Activated T-cell treated with anti-CD3 and anti-CD28 coated beads for 24 hours (primary cell): ENCODE results near the gene ZSCAN22.

Source experiments
- DNase-seq: peaks from one replicate; pipeline ENCODE4 v3.0.0-alpha.2; 2020; ENCODE audit warnings: low read depth

ZSCAN22 gene

GRCh38 chr19:58351990-58352755 lies 25.4 kb downstream of the ZSCAN22 start:
- no peak for DNase-seq

DNA sequence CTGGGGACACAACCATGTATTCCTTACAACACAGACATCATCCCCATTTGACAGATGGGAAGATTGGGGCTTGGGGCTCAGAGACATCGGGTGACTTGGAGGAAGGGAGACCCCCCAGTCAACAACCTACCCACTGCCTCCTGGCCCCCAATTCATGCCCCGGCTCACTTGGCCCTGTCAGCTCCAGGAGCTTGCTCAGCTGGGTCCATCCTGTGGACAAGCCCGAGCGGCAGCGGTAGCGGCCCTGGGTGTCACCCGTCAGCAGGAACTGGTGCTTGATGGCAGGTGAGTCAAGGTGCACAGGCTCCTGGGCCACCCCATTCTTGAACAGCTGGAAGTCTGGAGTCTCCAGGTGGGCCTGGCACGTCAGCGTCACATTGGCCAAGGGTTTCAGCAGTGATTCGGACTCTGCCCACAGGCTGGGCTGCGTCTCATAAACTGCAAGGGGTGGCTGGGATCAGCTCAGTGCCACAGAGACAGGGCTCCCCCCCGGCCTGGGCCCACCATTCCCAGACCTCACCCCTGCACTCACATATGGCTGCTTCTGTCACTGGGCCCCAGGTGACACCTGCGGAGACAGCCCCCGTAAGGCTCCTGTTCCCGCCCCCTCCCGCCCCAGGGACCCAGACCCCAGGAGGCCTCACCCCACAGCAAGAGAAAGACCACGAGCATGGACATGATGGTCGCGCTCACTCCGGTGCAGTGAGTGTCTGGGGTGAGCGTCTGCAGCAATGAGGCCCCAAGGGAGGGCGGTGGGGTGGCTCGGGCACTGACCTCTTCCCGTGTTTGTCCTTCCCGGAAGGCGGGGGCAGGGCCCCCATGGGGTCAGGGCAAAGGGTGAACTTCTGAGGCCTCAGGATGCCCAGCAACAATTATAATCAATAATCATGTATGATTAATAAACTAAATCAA lies 26.2 kb downstream of the ZSCAN22 start, which contains the start of gene A1BG:
Gene A1BG (minus strand): TSS at position 733 of the 912 bp plus-strand sequence. CDS start 55 bp downstream, at position 678.
- DNase-seq, result no peak

DNA sequence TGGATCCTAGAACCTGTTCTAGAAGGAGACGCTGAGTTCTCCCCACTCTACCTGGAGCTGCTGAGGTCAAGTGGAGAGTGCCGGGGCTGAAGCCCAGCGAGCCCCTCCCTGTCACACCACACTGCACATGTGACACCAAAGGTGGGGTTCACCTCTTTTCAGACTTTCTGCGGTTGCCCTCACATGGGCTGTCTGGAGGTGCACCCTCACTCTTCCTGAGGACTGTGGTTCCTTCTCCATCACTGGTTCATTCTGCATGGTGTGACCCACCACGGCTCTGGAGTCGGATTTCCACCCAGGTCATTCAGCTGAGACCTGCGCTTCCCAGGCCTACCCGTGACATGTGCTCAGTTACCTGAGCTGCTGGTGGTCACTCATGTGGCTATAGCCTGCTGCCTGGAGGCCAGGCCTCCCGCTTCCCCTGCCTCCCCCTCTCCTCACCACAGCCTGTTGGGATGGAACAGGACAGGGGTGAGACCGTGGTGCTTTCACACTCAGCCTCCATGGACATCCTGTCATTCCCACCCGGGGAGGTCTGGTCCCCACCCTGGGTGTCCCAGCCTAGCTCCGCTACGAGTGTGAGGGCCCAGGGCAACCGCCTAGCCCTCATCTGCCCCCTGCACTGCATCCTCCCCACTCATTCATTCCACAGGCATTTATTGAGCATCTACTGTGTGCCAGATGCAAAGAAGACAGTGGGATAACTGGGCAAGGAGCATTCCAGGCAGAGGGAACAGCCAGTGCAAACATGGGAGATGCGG lies 27.1 kb downstream of the ZSCAN22 start:
- no peak for DNase-seq

DNA sequence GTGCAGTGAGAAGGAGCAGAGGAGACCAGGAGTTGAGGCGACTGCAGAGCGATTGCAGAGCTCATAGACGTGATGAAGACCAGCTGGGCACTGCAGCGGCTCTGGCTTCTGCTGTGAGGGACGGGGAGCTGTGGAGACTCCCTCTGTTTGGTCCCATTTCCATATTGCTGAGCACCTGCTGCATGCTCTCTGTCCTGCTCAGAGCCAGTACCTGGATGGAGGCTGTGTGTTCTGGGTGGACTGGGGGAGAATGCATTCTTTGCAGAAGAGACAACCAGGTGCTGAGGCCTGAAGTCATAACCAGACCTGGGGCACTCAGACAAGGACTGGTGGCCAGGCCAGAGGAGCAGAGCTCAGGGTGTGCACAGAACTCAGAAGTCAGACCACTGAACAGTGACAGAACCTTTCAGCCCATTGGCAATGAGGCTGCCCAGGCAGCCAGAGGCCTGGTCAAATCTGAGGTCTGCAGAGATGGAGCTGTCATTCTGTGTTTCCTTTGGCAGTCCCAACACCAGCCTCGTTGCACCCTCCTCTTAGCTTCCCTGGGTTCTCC lies 27.8 kb downstream of the ZSCAN22 start:
- DNase-seq, result no peak

DNA sequence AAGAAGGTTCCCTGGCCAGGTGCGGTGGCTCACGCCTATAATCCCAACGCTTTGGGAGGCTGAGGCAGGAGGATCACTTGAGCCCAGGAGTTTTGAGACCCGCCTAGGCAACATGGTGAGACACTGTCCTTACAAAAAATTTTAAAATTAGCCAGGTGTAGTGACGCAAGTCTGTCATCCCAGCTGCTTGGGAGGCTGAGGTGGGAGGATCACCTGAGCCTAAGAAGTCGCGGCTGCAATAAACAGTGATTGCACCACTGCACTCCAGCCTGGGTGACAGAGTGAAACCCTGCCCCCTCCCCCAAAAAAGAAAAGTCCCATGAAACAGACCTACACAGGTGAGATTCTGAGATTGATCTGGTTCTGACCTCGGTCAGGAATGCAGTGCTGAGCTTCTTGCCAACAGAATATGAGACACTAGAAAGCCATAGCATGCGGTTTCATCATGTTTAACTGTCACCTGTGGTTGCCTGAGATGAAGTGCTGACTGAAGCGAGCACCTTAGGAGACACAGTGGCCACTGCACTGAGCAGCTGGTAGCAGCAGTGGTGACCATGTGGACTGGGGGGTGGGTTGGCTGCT lies 28.5 kb downstream of the ZSCAN22 start:
- no peak for DNase-seq

DNA sequence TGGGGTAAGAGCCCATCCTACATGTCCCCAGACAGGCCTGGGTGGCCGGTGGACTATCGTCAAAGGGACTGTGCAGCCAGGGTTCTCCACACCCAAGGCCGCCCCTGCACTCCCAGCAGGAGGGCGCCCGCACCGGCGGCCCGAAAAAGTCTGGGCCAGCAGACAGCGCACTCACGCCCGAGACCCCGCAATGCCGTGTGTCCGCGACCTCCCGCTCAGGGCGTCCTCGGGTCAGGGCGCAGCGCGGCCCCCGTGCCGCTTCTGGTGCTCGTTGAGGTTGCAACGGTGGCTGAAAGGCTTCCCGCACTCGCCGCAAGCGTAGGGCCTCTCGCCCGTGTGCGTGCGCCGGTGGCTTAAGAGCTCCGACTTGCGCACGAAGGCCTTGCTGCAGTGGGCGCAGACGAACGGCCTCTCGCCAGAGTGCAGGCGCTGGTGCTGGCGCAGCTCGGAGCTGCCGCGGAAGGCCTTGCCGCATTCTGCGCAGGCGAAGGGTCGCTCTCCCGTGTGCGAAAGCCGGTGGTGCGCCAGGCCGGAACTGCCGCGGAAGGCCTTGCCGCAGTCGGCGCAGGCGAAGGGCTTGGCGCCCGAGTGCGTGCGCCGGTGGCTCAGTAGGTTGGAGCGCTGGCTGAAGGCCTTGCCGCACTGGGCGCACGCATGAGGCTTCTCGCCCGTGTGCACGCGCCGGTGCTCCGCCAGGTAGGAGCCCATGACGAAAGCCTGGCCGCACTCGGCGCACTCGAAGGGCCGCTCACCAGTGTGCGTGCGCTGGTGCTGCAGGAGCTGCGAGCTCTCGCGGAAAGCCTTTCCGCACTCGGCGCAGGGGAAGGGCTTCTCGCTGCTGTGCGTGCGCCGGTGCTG lies 29.3 kb downstream of the ZSCAN22 start:
- peak; percentile 16 for DNase-seq

- DNase-seq, result no peak
Measured at GRCh38 chr19:58356766-58357480, 30.1 kb downstream of the ZSCAN22 start.

DNA sequence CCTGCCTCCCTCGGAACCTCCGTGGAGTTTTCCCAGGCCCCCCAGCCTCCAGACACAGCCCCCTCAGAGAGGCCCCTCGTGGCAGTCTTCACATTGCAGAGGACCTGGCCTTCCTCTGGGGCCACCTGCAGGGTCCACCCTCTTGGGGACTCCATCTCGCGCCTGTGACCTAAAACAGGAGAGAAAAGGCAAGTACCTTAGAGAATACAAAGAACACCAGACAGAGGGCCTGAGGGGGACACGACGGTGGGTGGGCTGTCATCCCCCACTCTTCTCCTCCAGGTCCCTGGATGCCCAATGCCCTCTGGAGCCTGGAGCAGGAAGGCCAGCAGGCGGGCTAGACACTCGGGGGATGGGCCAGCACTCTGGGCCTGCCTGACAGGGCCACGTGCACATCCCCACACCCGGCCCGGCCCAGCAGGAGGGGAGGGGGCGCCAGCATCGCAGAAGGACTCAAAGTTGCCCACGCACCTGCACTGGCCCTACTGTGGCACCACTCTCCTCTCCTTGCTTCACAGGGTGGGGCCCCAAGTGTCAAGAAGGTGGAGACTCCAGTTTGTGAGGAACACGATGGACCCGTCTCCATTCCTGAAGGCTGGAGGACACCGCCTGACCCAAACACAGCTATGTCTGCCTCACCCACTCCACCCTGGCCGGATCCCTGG lies 30.8 kb downstream of the ZSCAN22 start:
- DNase-seq, result no peak

DNA sequence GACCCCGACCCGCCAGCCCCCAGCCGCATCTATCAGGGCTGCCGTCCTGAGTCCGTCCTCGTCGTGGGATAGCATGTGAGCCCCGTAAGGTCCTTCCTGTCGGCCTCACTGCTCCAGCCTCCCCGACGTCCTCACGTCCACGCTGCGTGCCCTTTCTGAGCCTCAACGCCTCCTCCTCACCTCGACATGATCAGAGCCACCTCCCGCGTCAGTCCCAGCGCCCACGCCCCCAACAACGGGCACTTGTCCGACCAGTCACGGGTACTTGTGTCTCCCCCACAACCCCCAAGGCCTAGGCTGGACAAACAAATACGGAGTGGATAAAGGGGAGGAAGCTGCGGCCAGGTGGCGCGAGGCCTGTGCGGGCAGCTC lies 35.1 kb downstream of the ZSCAN22 start:
- peak; percentile 27 for DNase-seq

DNA sequence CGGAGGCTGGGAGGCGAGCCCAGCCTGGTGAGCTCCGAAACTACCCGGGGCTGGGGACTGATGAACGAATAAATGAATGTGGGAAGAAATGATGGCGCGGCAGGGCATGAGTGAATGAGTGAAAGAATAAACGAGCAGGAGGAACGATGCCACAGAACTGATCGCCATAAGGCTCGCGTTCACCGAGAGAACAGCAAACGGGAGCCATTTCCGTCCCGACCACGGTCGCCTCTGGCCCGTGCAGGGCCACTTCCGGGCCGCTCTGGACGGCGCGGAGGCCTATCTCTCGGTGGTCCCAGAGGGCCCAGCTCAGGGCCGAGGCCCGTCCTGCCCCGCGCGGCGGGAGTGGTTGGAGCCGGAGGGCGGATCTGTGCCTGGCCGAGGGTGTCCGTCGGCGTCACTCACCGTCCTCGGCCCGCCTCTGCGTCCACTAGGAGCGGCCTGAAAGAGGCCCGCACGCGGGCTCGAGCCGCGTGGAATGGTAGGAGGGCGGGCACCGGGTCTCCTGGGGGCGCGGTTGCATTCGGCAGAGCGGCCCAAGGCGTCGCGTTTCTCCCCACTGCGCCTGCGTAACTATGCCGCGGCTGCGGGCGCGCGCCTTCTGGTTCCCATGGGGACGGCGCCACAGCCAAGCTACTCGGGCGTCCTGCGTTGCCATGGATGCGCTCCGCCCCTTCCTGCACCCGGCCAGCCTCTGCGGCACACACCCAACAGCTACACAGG lies 35.6 kb downstream of the ZSCAN22 start, which contains the start of gene ZNF497:
Gene ZNF497 (minus strand): TSS at position 480 of the 723 bp plus-strand sequence. CDS start 5,116 bp downstream, outside the sequence.
- DNase-seq, result peak; percentile 95

- DNase-seq, result no peak
Measured at GRCh38 chr19:58364146-58364545, 37.4 kb downstream of the ZSCAN22 start.

DNA sequence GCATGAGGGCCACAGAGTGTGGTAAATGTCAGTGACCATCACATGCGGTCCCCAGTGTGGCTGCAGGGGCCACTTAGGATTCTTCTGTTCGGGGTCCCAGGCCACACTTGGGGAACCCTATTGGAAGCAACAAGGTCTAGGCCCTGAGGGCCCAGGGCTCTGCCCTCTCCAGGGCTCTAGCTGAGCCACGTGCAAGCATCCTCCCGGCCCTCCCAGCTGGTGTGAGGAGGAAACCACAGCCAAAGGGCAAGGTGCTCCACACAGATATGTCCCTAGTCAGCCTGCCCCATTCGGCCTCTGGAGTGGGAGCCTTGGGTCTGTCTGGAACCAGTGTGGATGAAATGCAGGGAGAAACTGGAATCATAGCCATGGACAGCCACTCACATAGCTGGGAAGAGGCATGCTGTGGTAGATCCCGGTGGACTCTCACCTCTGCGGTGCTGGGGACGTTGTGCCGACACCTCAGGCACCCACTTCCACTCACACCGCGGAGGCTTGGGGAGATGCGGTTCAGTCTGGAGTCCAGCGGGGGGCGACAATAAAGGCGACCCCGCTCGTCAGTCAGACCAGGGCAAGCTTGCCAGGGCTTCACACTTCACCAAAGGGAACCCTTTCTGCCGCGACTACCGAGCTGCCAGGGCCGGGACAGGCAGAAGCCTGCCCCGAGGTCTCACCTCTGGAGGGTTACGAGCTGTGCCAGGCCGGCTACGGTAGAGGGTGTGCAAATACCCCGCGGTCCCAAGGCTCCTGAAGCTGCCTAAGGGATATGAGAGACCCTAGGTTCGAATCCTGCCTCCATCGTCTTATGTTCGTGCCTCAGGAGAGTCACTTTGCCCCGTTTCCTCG lies 40.0 kb downstream of the ZSCAN22 start:
- DNase-seq, result no peak

DNA sequence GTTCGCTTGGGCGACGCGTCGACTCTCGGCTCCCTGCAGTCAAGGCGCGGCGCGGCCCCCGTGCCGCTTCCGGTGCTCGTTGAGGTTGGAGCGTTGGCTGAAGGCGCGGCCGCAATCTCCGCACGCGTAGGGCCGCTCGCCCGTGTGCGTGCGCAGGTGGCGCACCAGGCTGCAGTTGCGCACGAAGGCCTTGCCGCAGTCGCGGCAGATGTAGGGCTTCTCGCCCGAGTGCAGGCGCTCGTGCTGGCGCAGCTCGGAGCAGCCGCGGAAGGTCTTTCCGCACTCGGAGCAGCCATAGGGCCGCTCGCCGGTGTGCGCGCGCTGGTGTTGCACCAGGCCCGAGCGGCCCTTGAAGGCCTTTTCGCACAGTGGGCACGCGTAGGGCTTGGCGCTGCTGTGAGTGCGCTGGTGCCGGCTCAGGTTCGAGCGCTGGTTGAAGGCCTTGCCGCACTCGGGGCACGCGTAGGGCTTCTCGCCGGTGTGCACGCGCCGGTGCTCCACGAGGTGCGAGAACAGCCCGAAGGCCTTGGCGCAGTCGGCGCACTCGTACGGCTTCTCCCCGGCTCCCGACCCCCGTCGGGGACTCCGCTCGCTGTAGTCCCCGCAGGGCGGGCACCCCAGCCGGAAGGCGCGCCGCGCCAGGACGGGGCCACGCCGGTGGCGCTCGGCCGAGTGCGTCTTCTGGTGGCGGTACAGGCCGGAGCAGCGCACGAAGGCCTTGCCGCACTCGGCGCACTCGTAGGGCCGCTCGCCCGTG lies 41.1 kb downstream of the ZSCAN22 start:
- no peak for DNase-seq

GRCh38 chr19:58368561-58369360 lies 42.0 kb downstream of the ZSCAN22 start:
- DNase-seq, result no peak

GRCh38 chr19:58372311-58373133 lies 45.7 kb downstream of the ZSCAN22 start:
- no peak for DNase-seq
